C4-2B (cell line): ENCODE data around the gene MRPL20.
"Not testable (repeated sequence)": the region's sequence is repeated elsewhere in the genome, so short reads cannot be mapped to it uniquely, and the experiment has no call there.

ENCODE experiments used
- H3K27ac ChIP-seq: fragments of 450-650 bp; 2 replicates; pipeline ENCODE4 v1.5.1; 2017
- ZFX ChIP-seq: fragments of 450-650 bp; IDR thresholded peaks from 2 replicates; pipeline ENCODE4 v1.6.1; 2017
- TF ChIP-seq, protein P1 (sequence below): fragments of 450-650 bp; conservative IDR thresholded peaks from 2 replicates; pipeline ENCODE4 v1.5.1; 2017; ENCODE audit warnings: mild to moderate bottlenecking

Gene MRPL20

GRCh38 chr1:1371364-1371745, 35.7 kb downstream of the MRPL20 start:
- no peak overlapping the region for H3K27ac ChIP-seq
- no peak for TF ChIP-seq ZFX
- TF ChIP-seq, protein P1, sequence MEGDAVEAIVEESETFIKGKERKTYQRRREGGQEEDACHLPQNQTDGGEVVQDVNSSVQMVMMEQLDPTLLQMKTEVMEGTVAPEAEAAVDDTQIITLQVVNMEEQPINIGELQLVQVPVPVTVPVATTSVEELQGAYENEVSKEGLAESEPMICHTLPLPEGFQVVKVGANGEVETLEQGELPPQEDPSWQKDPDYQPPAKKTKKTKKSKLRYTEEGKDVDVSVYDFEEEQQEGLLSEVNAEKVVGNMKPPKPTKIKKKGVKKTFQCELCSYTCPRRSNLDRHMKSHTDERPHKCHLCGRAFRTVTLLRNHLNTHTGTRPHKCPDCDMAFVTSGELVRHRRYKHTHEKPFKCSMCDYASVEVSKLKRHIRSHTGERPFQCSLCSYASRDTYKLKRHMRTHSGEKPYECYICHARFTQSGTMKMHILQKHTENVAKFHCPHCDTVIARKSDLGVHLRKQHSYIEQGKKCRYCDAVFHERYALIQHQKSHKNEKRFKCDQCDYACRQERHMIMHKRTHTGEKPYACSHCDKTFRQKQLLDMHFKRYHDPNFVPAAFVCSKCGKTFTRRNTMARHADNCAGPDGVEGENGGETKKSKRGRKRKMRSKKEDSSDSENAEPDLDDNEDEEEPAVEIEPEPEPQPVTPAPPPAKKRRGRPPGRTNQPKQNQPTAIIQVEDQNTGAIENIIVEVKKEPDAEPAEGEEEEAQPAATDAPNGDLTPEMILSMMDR = no peak

DNA sequence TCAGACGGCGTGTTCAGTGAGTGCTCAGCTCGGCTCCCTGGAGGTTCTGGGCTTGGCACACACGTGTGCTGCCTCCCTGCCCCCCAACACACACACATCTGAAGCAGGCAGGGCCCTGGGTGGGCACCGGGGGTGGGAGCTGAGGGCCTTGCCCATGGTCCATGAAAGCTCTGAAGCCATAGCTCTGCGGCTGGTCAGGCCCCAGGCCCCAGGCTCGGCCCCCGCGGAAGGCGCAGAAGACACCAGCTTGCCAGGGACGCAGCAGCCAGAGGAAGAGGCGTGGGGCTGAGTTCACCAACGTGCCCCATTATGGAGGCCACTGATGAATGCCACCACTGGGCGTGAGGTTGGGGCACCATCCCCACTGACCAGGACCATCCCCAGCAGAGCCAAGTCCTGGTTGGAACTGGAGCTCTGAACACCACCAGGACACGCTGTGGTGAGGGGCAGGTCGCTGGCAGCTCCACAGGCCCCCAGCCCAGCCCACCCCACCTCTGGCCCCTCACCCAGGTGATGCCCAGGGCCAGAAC, 36.3 kb downstream of the MRPL20 start:
- no peak overlapping the region for H3K27ac ChIP-seq

GRCh38 chr1:1370094-1370493, 37.0 kb downstream of the MRPL20 start:
- not testable (repeated sequence) for H3K27ac ChIP-seq

More for the DNA sequence above, 36.3 kb downstream of the MRPL20 start:
- TF ChIP-seq, protein P1 = no peak
- TF ChIP-seq ZFX = no peak

DNA sequence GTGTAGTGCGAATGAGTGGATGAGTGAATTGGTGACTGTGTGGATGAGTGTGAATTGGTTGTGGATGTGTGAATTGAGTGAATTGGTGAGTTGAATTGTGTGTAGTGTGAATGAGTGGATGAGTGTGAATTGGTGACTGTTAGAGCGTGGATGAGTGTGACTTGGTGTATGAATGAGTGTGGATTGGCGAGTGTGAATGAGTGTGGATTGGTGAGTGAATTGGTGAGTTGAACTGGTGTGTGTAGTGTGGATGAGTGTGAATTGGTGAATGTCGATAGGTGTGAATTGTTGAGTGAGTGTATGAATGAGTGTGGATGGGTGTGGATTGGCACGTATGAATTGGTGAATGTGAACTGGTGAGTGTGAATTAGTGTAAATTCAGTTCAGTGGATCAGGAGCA, 39.8 kb downstream of the MRPL20 start:
- no peak overlapping the region for H3K27ac ChIP-seq
- TF ChIP-seq, protein P1 = no peak
- TF ChIP-seq ZFX = no peak

- TF ChIP-seq, protein P1 = no peak
- TF ChIP-seq ZFX = no peak
- no peak overlapping the region for H3K27ac ChIP-seq
These were observed 40.4 kb downstream of the MRPL20 start for GRCh38 chr1:1366699-1367066.

- H3K27ac ChIP-seq = no peak overlapping the region
- TF ChIP-seq, protein P1 = no peak
- TF ChIP-seq ZFX = no peak
These were observed 41.0 kb downstream of the MRPL20 start for GRCh38 chr1:1365875-1366698.

GRCh38 chr1:1364266-1364665, 42.8 kb downstream of the MRPL20 start:
- TF ChIP-seq ZFX = no peak
- TF ChIP-seq, protein P1 = no peak
- H3K27ac ChIP-seq = no peak overlapping the region
